ENCODE measurements around the gene TRDN. TPM values are rescaled to one million over a fixed set of nuclear protein-coding genes. Genes with fewer than 3 reads are reported as not detected.

Gene TRDN
- total RNA-seq, 4 donors from 2014 or later, result not detected

DNA sequence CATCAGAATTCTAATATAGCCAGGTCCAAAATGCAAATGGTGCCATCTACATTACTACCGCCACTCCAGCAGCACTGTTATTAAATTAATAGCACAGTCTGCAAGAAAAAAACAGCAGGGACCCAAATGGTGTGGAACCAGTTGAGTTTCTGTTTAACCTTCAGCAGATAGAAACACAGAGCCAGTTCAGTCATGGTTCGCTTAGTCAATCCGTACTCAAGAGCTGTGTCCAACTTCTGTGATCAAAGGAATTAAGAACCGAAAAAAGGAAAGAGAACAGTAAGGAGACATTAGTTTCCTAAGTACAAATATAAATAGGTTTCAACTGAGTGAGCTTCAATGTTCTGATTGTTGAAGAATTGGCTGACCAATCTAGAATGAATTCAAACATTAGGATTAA lies 107.7 kb downstream of the TRDN start:
- TF ChIP-seq, protein P1, sequence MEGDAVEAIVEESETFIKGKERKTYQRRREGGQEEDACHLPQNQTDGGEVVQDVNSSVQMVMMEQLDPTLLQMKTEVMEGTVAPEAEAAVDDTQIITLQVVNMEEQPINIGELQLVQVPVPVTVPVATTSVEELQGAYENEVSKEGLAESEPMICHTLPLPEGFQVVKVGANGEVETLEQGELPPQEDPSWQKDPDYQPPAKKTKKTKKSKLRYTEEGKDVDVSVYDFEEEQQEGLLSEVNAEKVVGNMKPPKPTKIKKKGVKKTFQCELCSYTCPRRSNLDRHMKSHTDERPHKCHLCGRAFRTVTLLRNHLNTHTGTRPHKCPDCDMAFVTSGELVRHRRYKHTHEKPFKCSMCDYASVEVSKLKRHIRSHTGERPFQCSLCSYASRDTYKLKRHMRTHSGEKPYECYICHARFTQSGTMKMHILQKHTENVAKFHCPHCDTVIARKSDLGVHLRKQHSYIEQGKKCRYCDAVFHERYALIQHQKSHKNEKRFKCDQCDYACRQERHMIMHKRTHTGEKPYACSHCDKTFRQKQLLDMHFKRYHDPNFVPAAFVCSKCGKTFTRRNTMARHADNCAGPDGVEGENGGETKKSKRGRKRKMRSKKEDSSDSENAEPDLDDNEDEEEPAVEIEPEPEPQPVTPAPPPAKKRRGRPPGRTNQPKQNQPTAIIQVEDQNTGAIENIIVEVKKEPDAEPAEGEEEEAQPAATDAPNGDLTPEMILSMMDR (IDR thresholded peaks at IDR 0.05), result no peak
- TF ChIP-seq POLR2A (IDR thresholded peaks at IDR 0.05), result no peak
- no peak overlapping the region for H3K27ac ChIP-seq
- H3K27me3 ChIP-seq, result no peaks in the 10 kb centered on the region

DNA sequence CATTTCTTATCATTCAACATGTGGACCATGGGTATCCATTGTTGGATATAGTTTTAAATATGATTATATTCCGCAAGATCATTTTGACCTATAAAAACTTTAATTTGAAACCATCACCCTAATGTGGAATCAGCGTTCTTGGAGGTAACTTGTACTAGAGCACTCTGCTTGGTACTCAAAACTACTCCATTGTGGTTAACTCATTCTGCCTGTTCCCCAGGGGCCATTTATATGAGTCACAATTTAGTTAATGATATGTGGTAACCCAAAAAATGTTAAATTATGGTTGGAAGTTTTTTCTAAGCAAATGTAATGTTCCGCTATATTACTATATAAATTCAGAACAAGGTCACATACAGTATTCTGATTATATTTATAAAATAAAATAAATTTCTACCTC lies 109.3 kb downstream of the TRDN start:
- Histone ChIP-seq H3K4me3 (replicated peaks in 1 of 3) (no peak overlapping the region), H3K27ac (no peak overlapping the region), H3K9me3 (no peaks in the 10 kb centered on the region), H3K27me3 (no peaks in the 10 kb centered on the region), H3K36me3 (no peaks in the 10 kb centered on the region), H3K4me1 (peaks cover 0 to 7% of the 10 kb centered on the region in 2 donors)
- DNase-seq, result no peak
- TF ChIP-seq, protein P1 (IDR thresholded peaks at IDR 0.05), result no peak
- TF ChIP-seq POLR2A (IDR thresholded peaks at IDR 0.05), result no peak
- WGBS, 2 donors, result 82 to 86% methylated on average over 3 of the region's 3 CpGs
- intact Hi-C loops (cut with DNase I), result no loop called here

More for the DNA sequence above, 107.7 kb downstream of the TRDN start:
- peak; percentile 1 to 5 for DNase-seq
- no peak overlapping the region for H3K4me3 ChIP-seq (replicated peaks in 1 of 3)
- intact Hi-C loops (cut with DNase I), result no loop called here
- no peaks in the 10 kb centered on the region for H3K36me3 ChIP-seq
- 28 to 30% methylated on average over 4 of the region's 4 CpGs for WGBS, 2 donors
- no peaks in the 10 kb centered on the region for H3K9me3 ChIP-seq
- H3K4me1 ChIP-seq, result peaks cover 0 to 7% of the 10 kb centered on the region in 2 donors

DNA sequence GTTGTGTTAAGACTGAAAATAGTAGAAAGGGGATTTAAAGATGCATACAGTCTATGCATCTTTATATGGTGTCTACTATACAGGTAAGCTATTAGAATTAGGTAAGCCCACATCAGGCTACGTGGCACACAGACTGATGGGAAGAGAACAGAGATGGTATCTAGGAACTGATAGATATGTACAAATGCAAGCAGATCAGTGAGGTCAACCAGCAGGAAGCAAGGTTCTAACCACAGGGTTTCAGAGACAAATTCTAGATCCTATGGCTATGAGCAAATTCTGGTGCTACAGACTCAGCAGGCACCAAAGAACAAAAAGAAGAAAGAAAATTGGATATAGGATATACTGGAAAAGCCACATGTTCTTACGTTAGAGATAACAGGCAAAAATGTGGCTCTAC lies 110.6 kb downstream of the TRDN start:
- Histone ChIP-seq H3K27ac (no peak overlapping the region), H3K4me3 (replicated peaks in 1 of 3) (no peak overlapping the region), H3K4me1 (peaks cover 0 to 7% of the 10 kb centered on the region in 2 donors), H3K27me3 (no peaks in the 10 kb centered on the region), H3K36me3 (no peaks in the 10 kb centered on the region), H3K9me3 (no peaks in the 10 kb centered on the region)
- DNase-seq, result no peak
- intact Hi-C loops (cut with DNase I), result no loop called here
- 91% methylated on average over 2 of the region's 2 CpGs for WGBS, 2 donors
- TF ChIP-seq, protein P1 (IDR thresholded peaks at IDR 0.05), result no peak
- TF ChIP-seq POLR2A (IDR thresholded peaks at IDR 0.05), result no peak

DNA sequence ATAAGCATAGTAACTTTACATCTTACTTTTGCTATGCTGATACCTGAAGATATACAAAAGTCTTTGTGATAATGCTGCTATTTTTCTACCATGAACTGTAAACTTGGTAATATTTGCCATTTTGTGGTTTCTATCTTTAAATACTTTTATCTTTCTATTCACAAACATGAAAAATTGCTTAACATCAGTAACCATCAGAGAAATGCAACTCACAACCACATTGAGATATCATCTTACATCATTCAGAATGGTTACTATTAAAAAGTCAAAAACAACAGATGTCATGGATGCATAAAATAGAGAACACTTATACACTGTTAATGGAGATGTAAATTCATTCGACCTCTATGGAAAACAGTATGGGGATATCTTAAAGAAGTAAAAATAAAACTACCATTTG lies 112.0 kb downstream of the TRDN start:
- DNase-seq, result no peak
- H3K4me3 ChIP-seq (replicated peaks in 1 of 3), result no peak overlapping the region
- 83 to 87% methylated on average over 1 of the region's 1 CpG for WGBS, 2 donors
- no peaks in the 10 kb centered on the region for H3K27me3 ChIP-seq
- no peak for TF ChIP-seq POLR2A (IDR thresholded peaks at IDR 0.05)
- TF ChIP-seq, protein P1 (IDR thresholded peaks at IDR 0.05), result no peak
- no peaks in the 10 kb centered on the region for H3K36me3 ChIP-seq
- peaks cover 0 to 7% of the 10 kb centered on the region in 2 donors for H3K4me1 ChIP-seq
- intact Hi-C loops (cut with DNase I), result no loop called here
- no peak overlapping the region for H3K27ac ChIP-seq
- no peaks in the 10 kb centered on the region for H3K9me3 ChIP-seq

DNA sequence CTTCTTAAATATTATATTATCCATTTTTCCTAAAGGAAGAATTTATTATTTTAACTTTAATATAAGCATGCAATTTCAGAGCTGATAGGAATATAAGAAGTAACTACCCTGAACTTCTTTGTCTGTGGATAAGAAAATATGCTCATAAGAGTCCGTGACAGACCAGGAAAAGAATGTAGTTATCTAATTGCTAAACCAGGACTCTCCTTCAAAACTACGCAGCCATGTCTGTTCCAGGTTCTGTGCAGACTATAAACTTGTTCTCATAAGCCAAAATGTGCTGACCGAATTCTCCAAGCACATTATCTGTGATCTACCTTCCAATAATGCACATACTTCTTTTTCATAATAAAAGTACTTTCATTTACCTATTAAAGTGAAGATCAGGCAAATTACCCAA lies 116.5 kb downstream of the TRDN start:
- Histone ChIP-seq H3K36me3 (no peaks in the 10 kb centered on the region), H3K27ac (no peak overlapping the region), H3K4me3 (replicated peaks in 1 of 3) (no peak overlapping the region), H3K27me3 (no peaks in the 10 kb centered on the region), H3K4me1 (no peaks in the 10 kb centered on the region), H3K9me3 (no peaks in the 10 kb centered on the region)
- intact Hi-C loops (cut with DNase I), result no loop called here
- 77 to 83% methylated on average over 3 of the region's 3 CpGs for WGBS, 2 donors
- TF ChIP-seq, protein P1 (IDR thresholded peaks at IDR 0.05), result no peak
- TF ChIP-seq POLR2A (IDR thresholded peaks at IDR 0.05), result no peak
- DNase-seq, result no peak
